GM19099 (cell line): ENCODE measurements around the gene PTGES2.

Experiments
- POLR2A ChIP-seq: IDR thresholded peaks from 3 replicates; pipeline ENCODE4 v1.6.1; 2011; ENCODE audit warnings: low read depth; ENCODE audit not compliant: insufficient read length; ENCODE audit errors: extremely low read depth

PTGES2 gene

GRCh38 chr9:128127568-128127989 is at the start of gene PTGES2:
Gene PTGES2 (minus strand): TSS chr9:128127729. CDS start chr9:128127717, 12 bp downstream.
- peak; percentile 59 for TF ChIP-seq POLR2A

GRCh38 chr9:128175726-128176125 is 48.2 kb upstream of the PTGES2 start:
- TF ChIP-seq POLR2A, result no peak

- TF ChIP-seq POLR2A, result no peak
Measured at GRCh38 chr9:128175102-128175563, 47.6 kb upstream of the PTGES2 start.

GRCh38 chr9:128174062-128174461 is 46.5 kb upstream of the PTGES2 start:
- no peak for TF ChIP-seq POLR2A

GRCh38 chr9:128169925-128170324 is 42.4 kb upstream of the PTGES2 start:
- no peak for TF ChIP-seq POLR2A

GRCh38 chr9:128169492-128169891 is 42.0 kb upstream of the PTGES2 start:
- no peak for TF ChIP-seq POLR2A

GRCh38 chr9:128168731-128169308 is 41.3 kb upstream of the PTGES2 start:
- no peak for TF ChIP-seq POLR2A

- no peak for TF ChIP-seq POLR2A
Measured at GRCh38 chr9:128167209-128167608, 39.7 kb upstream of the PTGES2 start.

- TF ChIP-seq POLR2A, result no peak
Measured at GRCh38 chr9:128166169-128166568, 38.6 kb upstream of the PTGES2 start.

GRCh38 chr9:128164307-128164885 is 36.9 kb upstream of the PTGES2 start:
- no peak for TF ChIP-seq POLR2A

GRCh38 chr9:128163523-128164306 is 36.2 kb upstream of the PTGES2 start:
- TF ChIP-seq POLR2A, result no peak

GRCh38 chr9:128163027-128163515 is 35.5 kb upstream of the PTGES2 start:
- TF ChIP-seq POLR2A, result no peak

GRCh38 chr9:128162215-128163026 is 34.9 kb upstream of the PTGES2 start:
- TF ChIP-seq POLR2A, result no peak

GRCh38 chr9:128161215-128161902 is 33.8 kb upstream of the PTGES2 start:
- TF ChIP-seq POLR2A, result no peak

- no peak for TF ChIP-seq POLR2A
Measured at GRCh38 chr9:128160603-128160987, 33.1 kb upstream of the PTGES2 start.
